Measurements from ENCODE around the gene DCAF4. TPM values are rescaled to one million over a fixed set of nuclear protein-coding genes. Genes with fewer than 3 reads are reported as not detected.

DCAF4 gene
- total RNA-seq, 1 donor from 2014 or later: 7.7 TPM

GRCh38 chr14:72962829-72963312, 36.6 kb downstream of the DCAF4 start:
- peaks cover 18% of the 10 kb centered on the region for H3K36me3 Mint-ChIP-seq (ENCODE audit: low read depth, unreplicated experiment)
- peaks cover 2% of the 10 kb centered on the region for H3K27me3 Mint-ChIP-seq (ENCODE audit: unreplicated experiment)
- no peak for TF ChIP-seq CTCF (IDR thresholded peaks at IDR 0.05; ENCODE audit: unreplicated experiment)
- H3K27ac Mint-ChIP-seq (ENCODE audit: unreplicated experiment): no peak overlapping the region
- no peaks in the 10 kb centered on the region for H3K4me1 Mint-ChIP-seq (ENCODE audit: unreplicated experiment)
- DNase-seq (ENCODE audit: low spot score): no peak
- no peak overlapping the region for H3K4me3 Mint-ChIP-seq (ENCODE audit: unreplicated experiment)
- H3K9me3 Mint-ChIP-seq (ENCODE audit: unreplicated experiment): no peaks in the 10 kb centered on the region

- H3K4me1 Mint-ChIP-seq (ENCODE audit: unreplicated experiment): no peaks in the 10 kb centered on the region
- DNase-seq (ENCODE audit: low spot score): no peak
- no peak overlapping the region for H3K4me3 Mint-ChIP-seq (ENCODE audit: unreplicated experiment)
- no peak for TF ChIP-seq CTCF (IDR thresholded peaks at IDR 0.05; ENCODE audit: unreplicated experiment)
- no peaks in the 10 kb centered on the region for H3K9me3 Mint-ChIP-seq (ENCODE audit: unreplicated experiment)
- H3K27ac Mint-ChIP-seq (ENCODE audit: unreplicated experiment): no peak overlapping the region
- peaks cover 6% of the 10 kb centered on the region for H3K27me3 Mint-ChIP-seq (ENCODE audit: unreplicated experiment)
- H3K36me3 Mint-ChIP-seq (ENCODE audit: low read depth, unreplicated experiment): peaks cover 28% of the 10 kb centered on the region
These were observed 39.0 kb downstream of the DCAF4 start for GRCh38 chr14:72965249-72965648.

GRCh38 chr14:72966038-72966437, 39.8 kb downstream of the DCAF4 start:
- H3K4me1 Mint-ChIP-seq (ENCODE audit: unreplicated experiment): no peaks in the 10 kb centered on the region
- no peak overlapping the region for H3K27ac Mint-ChIP-seq (ENCODE audit: unreplicated experiment)
- no peak for TF ChIP-seq CTCF (IDR thresholded peaks at IDR 0.05; ENCODE audit: unreplicated experiment)
- peaks cover 6% of the 10 kb centered on the region for H3K27me3 Mint-ChIP-seq (ENCODE audit: unreplicated experiment)
- H3K4me3 Mint-ChIP-seq (ENCODE audit: unreplicated experiment): no peak overlapping the region
- peaks cover 34% of the 10 kb centered on the region for H3K36me3 Mint-ChIP-seq (ENCODE audit: low read depth, unreplicated experiment)
- H3K9me3 Mint-ChIP-seq (ENCODE audit: unreplicated experiment): no peaks in the 10 kb centered on the region
- DNase-seq (ENCODE audit: low spot score): no peak

- H3K27ac Mint-ChIP-seq (ENCODE audit: unreplicated experiment): no peak overlapping the region
These were observed 42.1 kb downstream of the DCAF4 start for GRCh38 chr14:72968316-72968715.

More at GRCh38 chr14:72968316-72968715, 42.1 kb downstream of the DCAF4 start:
- Mint-ChIP-seq H3K9me3 (ENCODE audit: unreplicated experiment) (no peaks in the 10 kb centered on the region), H3K4me3 (ENCODE audit: unreplicated experiment) (no peak overlapping the region), H3K4me1 (ENCODE audit: unreplicated experiment) (no peaks in the 10 kb centered on the region), H3K27me3 (ENCODE audit: unreplicated experiment) (peaks cover 8% of the 10 kb centered on the region), H3K36me3 (ENCODE audit: low read depth, unreplicated experiment) (peaks cover 36% of the 10 kb centered on the region)
- no peak for DNase-seq (ENCODE audit: low spot score)
- TF ChIP-seq CTCF (IDR thresholded peaks at IDR 0.05; ENCODE audit: unreplicated experiment): no peak
